ENCODE data around the gene PTPRD. TPM values are rescaled to one million over a fixed set of nuclear protein-coding genes. Genes with fewer than 3 reads are reported as not detected.

The PTPRD gene
- total RNA-seq, 1 donor from 2014 or later: 139 TPM

DNA sequence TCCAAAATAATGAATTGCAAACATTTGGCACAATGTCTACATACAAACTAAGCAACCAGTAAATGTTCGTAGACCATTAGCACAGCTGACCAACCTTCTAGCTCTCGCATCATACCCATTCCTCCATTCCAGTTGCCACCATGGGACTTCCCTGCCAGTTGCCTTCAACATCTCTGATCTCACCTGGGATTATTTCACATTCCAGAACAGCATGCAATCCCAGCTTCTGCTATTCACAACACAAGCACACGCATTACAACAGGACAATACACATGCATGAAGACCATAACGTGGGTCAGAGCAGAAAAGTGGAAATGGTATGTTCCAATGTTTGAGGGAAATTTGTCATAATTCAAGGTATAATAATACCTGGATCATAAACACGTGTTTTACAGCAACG lies 1965.0 kb downstream of the PTPRD start:
- Mint-ChIP-seq H3K4me3 (no peak overlapping the region), H3K4me1 (peaks cover 18% of the 10 kb centered on the region)

GRCh38 chr9:8644571-8644970 lies 1968.2 kb downstream of the PTPRD start:
- Mint-ChIP-seq H3K9me3 (peaks cover 4% of the 10 kb centered on the region), H3K27me3 (ENCODE audit: low read depth) (no peaks in the 10 kb centered on the region), H3K4me3 (no peak overlapping the region), H3K36me3 (ENCODE audit: low read depth) (peaks cover 2% of the 10 kb centered on the region), H3K4me1 (no peaks in the 10 kb centered on the region), H3K27ac (ENCODE audit: unreplicated experiment) (no peak overlapping the region)
- TF ChIP-seq CTCF (conservative IDR thresholded peaks at IDR 0.05): no peak
- DNase-seq (ENCODE audit: low read depth, low spot score): no peak

More for the DNA sequence above, 1965.0 kb downstream of the PTPRD start:
- Mint-ChIP-seq H3K27me3 (ENCODE audit: low read depth) (no peaks in the 10 kb centered on the region), H3K27ac (ENCODE audit: unreplicated experiment) (no peak overlapping the region), H3K36me3 (ENCODE audit: low read depth) (peaks cover 2% of the 10 kb centered on the region), H3K9me3 (no peaks in the 10 kb centered on the region)
- no peak for DNase-seq (ENCODE audit: low read depth, low spot score)
- TF ChIP-seq CTCF (conservative IDR thresholded peaks at IDR 0.05): no peak

GRCh38 chr9:8643896-8644295 lies 1968.9 kb downstream of the PTPRD start:
- Mint-ChIP-seq H3K27me3 (ENCODE audit: low read depth) (no peaks in the 10 kb centered on the region), H3K27ac (ENCODE audit: unreplicated experiment) (no peak overlapping the region), H3K4me3 (no peak overlapping the region), H3K9me3 (peaks cover 4% of the 10 kb centered on the region), H3K36me3 (ENCODE audit: low read depth) (peaks cover 2% of the 10 kb centered on the region), H3K4me1 (no peaks in the 10 kb centered on the region)
- TF ChIP-seq CTCF (conservative IDR thresholded peaks at IDR 0.05): no peak
- DNase-seq (ENCODE audit: low read depth, low spot score): no peak

- Mint-ChIP-seq H3K4me3 (no peak overlapping the region), H3K27me3 (ENCODE audit: low read depth) (no peaks in the 10 kb centered on the region), H3K9me3 (peaks cover 4% of the 10 kb centered on the region), H3K4me1 (no peaks in the 10 kb centered on the region), H3K27ac (ENCODE audit: unreplicated experiment) (no peak overlapping the region), H3K36me3 (ENCODE audit: low read depth) (peaks cover 2% of the 10 kb centered on the region)
- DNase-seq (ENCODE audit: low read depth, low spot score): no peak
- TF ChIP-seq CTCF (conservative IDR thresholded peaks at IDR 0.05): no peak
Measured at GRCh38 chr9:8643464-8643863, 1969.3 kb downstream of the PTPRD start.

GRCh38 chr9:8640761-8641160 lies 1972.0 kb downstream of the PTPRD start:
- no peaks in the 10 kb centered on the region for H3K4me1 Mint-ChIP-seq
- peaks cover 4% of the 10 kb centered on the region for H3K9me3 Mint-ChIP-seq
- no peak overlapping the region for H3K4me3 Mint-ChIP-seq
- no peaks in the 10 kb centered on the region for H3K36me3 Mint-ChIP-seq (ENCODE audit: low read depth)
- no peak overlapping the region for H3K27ac Mint-ChIP-seq (ENCODE audit: unreplicated experiment)
- no peaks in the 10 kb centered on the region for H3K27me3 Mint-ChIP-seq (ENCODE audit: low read depth)
- DNase-seq (ENCODE audit: low read depth, low spot score): no peak
- TF ChIP-seq CTCF (conservative IDR thresholded peaks at IDR 0.05): no peak

GRCh38 chr9:8637626-8638025 lies 1975.2 kb downstream of the PTPRD start:
- peaks cover 2% of the 10 kb centered on the region for H3K36me3 Mint-ChIP-seq (ENCODE audit: low read depth)
- H3K27me3 Mint-ChIP-seq (ENCODE audit: low read depth): no peaks in the 10 kb centered on the region
- DNase-seq (ENCODE audit: low read depth, low spot score): no peak
- H3K9me3 Mint-ChIP-seq: peaks cover 3% of the 10 kb centered on the region
- no peak for TF ChIP-seq CTCF (conservative IDR thresholded peaks at IDR 0.05)
- no peak overlapping the region for H3K4me3 Mint-ChIP-seq
- no peak overlapping the region for H3K27ac Mint-ChIP-seq (ENCODE audit: unreplicated experiment)
- H3K4me1 Mint-ChIP-seq: no peaks in the 10 kb centered on the region

Data from neural crest cell (in vitro differentiated cells).